ENCODE measurements around the gene FAM171A2. TPM values are rescaled to one million over a fixed set of nuclear protein-coding genes. Genes with fewer than 3 reads are reported as not detected.

Gene FAM171A2
- polyA plus RNA-seq, 4 donors = 28.5 to 57.4 (median 44.5) TPM

DNA sequence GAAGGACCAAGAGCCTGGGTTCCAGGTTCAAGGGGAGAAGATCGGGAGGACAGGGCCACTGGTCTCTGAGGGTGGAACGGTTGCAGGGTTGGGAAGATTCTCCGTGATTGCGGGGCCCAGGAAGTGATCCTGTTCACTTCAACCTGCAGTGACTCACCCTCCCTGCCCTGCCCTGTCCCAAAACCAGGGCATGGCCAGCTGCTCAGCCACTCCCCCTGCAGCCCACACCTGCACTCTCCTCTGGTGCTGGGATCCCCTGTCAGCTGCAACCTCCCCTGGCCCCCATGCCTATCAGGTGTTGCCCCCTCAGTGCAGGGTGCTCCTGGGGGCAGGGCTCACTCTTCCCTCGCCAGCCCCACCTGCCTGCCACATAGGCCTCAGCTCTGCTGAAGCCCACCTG lies 54.2 kb downstream of the FAM171A2 start:
- DNase-seq (ENCODE audit: low read depth in 4 of 4, low spot score in 2 of 4) = no peak

DNA sequence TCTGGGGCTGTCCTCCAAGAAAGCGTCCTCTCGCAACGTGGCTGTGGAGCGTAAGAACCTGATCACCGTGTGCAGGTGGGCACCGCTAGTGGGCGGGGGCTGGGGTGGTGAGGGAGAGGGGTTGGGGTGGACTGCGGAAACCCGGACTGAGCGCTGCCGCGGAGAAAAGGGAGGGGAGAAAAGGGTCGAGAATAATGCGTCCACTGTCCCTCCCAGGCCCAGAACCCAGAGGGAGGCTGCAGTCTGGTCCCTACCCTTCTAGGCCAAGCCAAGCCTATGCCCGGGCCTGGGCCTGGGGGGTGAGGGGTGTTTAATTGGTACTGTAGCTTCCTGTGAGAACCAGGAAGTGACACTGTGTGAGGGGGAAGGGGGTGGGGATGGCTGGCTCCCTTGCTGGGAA lies 54.8 kb downstream of the FAM171A2 start:
- no peak for DNase-seq (ENCODE audit: low read depth in 4 of 4, low spot score in 2 of 4)

DNA sequence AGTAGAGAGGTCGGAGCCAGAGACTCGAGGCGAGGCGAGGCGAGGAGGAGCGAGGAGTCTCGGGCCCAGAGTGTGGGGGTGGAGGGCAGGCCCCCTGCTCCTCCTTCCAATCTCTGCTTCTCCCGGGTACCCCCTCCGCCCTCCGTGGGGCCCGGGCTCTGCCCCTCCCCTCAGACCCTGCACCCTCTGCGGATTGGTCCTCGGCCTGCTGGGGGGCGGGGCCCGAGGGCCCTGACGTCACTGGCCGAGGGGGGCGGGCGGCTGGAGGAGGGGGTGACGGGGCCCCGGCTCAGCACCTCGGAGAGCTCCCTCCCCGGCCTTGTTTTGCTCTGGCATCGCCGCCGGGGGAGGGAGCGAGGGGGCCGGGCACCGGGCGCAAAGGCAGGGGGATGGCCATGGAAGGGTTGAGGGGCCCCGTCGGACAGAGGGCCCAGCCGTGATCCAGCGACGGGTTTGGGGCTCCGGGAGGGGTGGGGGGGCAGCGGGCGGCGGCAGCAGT lies 55.3 kb downstream of the FAM171A2 start, which contains the start of gene RUNDC3A:
Gene RUNDC3A, plus strand, starts transcription at position 282 of the 499 bp plus-strand sequence. CDS start 232 bp downstream, outside the sequence.
- peak in 3 of 4 donors; percentile 78 to 86 (median 81) for DNase-seq (ENCODE audit: low read depth in 4 of 4, low spot score in 2 of 4)

DNA sequence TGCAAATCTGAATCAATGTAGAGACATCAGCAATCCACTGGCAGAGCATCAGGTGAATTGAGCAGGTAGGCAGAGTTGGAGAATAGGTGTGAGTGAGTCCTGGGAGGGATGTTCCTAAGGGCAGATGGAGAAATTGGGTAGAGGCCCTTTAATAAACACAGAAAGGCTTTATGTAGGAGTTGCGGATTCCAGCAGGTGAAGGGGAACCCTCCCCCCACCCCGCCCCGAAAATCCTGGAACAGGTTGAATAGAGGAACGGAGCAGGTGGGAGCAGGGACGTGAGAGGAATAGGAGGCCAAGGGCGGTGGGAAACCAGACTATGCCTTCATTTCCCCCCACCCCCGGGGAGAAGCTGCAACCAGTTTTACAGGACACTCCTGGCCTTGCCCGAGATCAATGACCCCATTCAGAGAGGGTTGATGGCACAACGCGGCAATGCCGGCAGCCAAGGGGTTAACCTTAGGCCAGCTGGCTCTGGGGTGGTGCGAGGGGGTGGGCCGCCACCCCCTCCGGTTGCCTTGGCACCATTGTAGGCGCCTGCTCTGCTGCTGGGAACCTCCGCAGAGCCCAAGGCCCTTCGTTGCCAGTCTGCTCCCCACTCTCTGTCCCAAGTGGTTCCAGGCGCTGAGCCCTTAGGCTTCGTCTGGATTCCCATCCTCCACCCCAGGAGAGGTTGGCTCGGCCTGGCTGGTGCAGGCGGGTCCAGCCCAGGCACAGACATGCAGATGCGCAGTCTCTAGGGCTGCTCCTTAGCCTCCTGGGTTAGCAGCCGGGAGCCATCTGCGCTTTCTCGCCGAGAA lies 56.1 kb downstream of the FAM171A2 start:
- DNase-seq (ENCODE audit: low read depth in 4 of 4, low spot score in 2 of 4) = no peak

DNA sequence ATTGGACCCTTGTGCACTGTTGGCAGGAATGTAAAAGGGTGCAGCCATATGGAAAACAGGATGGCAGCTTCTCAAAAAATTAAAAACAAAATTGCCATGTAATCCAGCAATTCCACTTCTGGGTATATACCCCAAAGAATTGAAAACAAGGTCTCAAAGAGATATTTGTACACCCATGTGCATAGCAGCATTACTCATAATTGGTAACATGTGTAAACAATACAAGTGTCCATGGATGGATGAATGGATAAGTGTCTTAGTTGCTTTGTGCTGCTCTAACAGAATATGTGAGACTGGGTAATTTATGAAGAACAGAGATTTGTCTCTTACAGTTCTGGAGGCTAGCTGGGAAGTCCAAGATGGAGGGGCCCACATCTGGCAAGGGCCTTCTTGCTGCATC lies 59.0 kb downstream of the FAM171A2 start:
- DNase-seq (ENCODE audit: low read depth in 4 of 4, low spot score in 2 of 4) = no peak

Other genes starting within 250 kb of the FAM171A2 start
- 10 to 100 TPM; 45.7 to 66.1 (median 52.1) TPM for gene HDAC5, start 240.2 kb downstream of the FAM171A2 start, polyA plus RNA-seq (ENCODE audit: insufficient read length in 4 of 4)
- gene HROB, start 221.9 kb downstream of the FAM171A2 start, polyA plus RNA-seq (ENCODE audit: insufficient read length in 4 of 4) = 1 to 10 TPM; 3.7 to 5.8 (median 5.0) TPM
- 1 to 10 TPM; 1.7 to 4.8 (median 3.1) TPM for gene ASB16, start 193.1 kb downstream of the FAM171A2 start, polyA plus RNA-seq (ENCODE audit: insufficient read length in 4 of 4)
- gene TMUB2, start 176.9 kb downstream of the FAM171A2 start, polyA plus RNA-seq (ENCODE audit: insufficient read length in 4 of 4) = 10 to 100 TPM; 42.9 to 54.2 (median 51.6) TPM
- 10 to 100 TPM; 63.4 to 70.7 (median 67.5) TPM for gene ATXN7L3, start 164.0 kb downstream of the FAM171A2 start, polyA plus RNA-seq (ENCODE audit: insufficient read length in 4 of 4)
- gene UBTF, start 144.2 kb downstream of the FAM171A2 start, polyA plus RNA-seq (ENCODE audit: insufficient read length in 4 of 4) = 100 to 1,000 TPM; 124 to 142 (median 130) TPM
- gene SLC4A1, start 95.7 kb downstream of the FAM171A2 start, polyA plus RNA-seq (ENCODE audit: insufficient read length in 4 of 4) = 10 to 100 TPM in 2 of 4 donors, 1 to 10 TPM in 2; 6.6 to 23.4 (median 10.3) TPM
- gene RUNDC3A, start 55.3 kb downstream of the FAM171A2 start, polyA plus RNA-seq (ENCODE audit: insufficient read length in 4 of 4) = 1 to 10 TPM; 1.5 to 2.8 (median 1.7) TPM
- 100 to 1,000 TPM in 3 of 4 donors, 10 to 100 TPM in 1; 89.3 to 120 (median 107) TPM for gene SLC25A39, start 39.0 kb downstream of the FAM171A2 start, polyA plus RNA-seq (ENCODE audit: insufficient read length in 4 of 4)
- 100 to 1,000 TPM; 236 to 317 (median 277) TPM for gene GRN, start 18.6 kb downstream of the FAM171A2 start, polyA plus RNA-seq (ENCODE audit: insufficient read length in 4 of 4)
- 1 to 10 TPM; 4.6 to 9.1 (median 5.3) TPM for gene ITGA2B, start 25.8 kb upstream of the FAM171A2 start, polyA plus RNA-seq (ENCODE audit: insufficient read length in 4 of 4)
- gene GPATCH8, start 139.6 kb upstream of the FAM171A2 start, polyA plus RNA-seq (ENCODE audit: insufficient read length in 4 of 4) = 10 to 100 TPM; 38.3 to 64.9 (median 50.1) TPM
- gene FZD2, start 193.6 kb upstream of the FAM171A2 start, polyA plus RNA-seq (ENCODE audit: insufficient read length in 4 of 4) = 10 to 100 TPM; 26.0 to 55.1 (median 38.1) TPM